Activated CD8-positive, alpha-beta memory T cell treated with anti-CD3 and anti-CD28 coated beads for 4 hours (primary cell): ENCODE measurements around the gene DUS2.
"Not testable (repeated sequence)": the region's sequence is repeated elsewhere in the genome, so short reads cannot be mapped to it uniquely, and the experiment has no call there.

Source experiments
- DNase-seq, 2 donors: peaks; one replicate each; pipeline ENCODE4 v3.0.0-alpha.2; 2020; ENCODE audit warnings: low read depth in 2 of 2

The DUS2 gene

DNA sequence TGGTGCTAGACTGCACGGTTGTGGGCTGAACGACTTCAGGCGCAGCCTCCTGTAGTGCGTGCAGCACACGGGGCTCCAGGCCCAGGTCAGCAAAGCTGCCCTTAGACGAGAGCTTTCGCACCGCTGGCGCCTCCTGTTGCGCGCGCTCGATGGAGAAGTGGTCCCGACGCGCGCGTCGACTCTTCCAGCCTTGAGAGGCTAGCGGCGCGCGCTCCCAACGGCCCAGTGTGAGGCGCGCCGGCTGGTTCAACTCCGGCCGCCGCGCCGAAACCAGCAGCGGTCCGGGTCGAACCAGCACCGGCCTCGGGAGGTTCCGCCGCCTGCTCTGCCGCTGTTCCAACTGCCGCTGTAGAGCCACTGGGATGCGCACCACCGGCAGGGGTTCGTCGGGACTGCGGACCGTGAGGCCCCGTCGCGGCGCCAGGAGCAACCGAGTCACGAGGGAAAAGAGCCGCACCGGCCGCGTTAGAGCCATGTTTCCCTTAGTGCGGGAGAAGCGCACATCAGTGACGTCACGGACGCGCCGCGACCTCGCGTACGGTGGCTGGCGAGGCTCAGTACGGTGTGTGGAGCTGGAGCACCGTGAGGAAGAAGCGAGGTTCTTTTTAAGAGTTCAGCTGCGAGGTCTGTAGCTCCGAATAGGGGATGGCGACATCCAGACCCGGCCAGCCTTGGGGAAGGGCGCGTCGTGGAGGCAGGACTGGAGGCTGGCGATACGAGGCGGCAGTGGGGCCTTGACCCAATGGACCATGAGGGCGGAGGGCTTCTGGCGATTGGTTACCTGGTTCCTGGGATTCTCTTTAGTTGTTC is at the start of gene DUS2, which contains the start of gene DDX28:
Gene DUS2 (plus strand): TSS at position 557 of the 810 bp plus-strand sequence. CDS start 14,740 bp downstream, outside the sequence.
Gene DDX28 (minus strand): TSS at position 505 of the 810 bp plus-strand sequence. CDS start 30 bp downstream, at position 475.
- peak; percentile 85 to 92 for DNase-seq

DNA sequence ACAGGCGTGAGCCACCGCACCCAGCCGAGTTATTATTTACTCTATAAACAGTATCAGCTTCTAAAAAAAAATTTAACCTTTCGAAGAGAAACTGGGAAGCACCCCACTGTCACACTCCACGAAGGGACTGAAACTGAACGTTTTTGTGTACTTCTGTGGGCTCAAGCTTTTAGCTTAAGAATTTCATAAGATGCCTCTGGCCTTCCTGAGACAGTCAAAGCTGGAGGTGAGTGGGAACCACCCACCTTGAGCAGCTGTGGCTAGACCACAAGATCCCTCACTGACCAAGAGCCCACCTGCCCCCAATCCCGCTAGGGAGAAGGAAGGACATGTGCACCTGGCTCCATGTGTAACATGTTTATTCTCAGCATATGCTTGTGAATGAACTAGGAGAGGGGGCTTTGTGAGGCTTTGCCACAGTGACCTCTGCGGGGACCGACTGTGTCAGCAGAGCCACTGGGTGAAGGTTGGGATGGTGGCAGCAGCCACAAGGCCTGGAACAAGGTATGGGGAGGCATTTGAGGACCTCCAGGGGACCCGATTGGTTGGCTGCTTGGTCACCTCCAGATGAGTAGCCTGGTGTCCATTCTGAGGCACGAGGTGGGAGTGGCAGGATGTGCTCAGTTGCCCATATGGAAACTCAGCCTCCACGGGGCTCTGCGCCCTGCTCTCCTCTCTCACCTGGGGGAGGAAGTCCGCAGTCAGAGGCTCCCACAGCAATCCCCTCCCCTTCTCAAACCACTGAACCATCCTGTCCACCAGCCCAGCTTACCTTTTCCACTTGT is 47.6 kb upstream of the DUS2 start:
- no peak for DNase-seq

DNA sequence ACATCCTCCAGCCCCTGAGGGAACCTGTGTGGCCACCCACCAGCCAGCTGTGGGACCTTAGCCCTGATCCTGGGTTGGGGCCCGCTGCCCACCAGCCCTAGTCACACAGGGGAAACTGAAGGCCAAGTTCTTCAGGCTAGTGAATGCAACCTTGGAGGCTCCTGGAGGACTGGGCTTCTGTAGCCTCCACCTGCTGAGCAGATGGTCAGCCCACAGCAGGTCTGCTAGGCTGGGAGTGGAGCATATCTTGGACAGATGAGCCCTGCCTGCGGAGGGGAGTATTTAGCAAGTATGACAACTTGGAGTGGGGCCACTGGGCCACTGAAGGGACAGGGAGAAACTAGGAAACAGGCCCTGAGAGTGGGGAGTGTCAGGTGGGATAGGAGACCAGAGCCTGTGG is 46.9 kb upstream of the DUS2 start:
- DNase-seq, result no peak

DNA sequence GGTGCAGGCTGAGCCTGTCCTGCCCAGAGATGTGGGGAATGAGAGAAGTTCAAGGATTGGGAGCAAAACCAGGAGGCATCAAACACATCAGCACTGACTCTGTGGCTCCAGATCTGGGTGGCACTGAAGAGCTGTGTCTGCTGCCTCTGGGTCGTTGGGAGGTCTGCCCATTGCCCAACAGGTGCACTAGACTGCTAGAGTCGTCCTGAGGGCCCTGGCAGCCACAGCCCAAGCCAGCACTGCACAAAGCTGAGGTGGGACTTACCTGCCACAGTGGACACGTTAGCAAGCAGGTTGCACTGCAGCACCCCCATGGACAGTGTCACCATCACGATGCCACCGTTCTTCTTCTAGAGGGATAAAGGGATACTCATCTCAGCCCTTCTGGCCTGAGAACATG is 46.1 kb upstream of the DUS2 start:
- DNase-seq, result no peak

DNA sequence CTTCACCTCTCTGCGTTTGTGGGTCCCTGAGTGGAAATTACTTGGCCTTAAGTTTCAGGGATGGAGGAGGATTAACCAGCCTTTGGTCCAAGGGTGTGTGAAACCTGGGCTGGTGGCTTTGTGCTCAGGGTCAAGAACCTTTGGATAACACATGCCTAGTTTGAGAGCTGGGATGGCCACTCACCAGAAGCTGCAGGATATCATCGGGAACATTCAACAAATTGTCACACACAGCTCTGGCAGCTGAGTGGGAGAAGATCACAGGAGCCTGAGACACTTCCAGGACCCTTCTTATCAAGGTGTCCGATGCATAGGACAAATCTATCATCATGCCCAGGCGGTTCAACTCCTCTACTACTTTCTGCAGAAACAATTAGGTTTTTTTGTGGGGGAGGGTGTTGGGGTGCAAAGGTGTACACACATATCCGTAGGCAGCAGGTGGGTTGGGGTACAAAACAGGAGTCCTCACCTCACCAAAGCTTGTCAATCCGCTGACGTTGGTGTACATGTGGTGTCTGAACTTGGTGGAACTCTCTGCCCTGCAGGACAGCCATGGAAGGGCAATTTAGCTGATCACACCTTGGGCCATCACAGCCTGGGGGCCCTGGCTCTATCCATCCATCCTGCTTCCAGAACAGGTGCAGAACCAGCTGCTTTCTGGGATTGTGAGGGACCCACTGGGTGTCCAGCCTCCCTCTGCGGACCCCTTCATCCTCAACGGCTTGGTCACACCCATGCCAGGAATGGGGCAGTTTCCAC is 45.4 kb upstream of the DUS2 start:
- no peak for DNase-seq

DNA sequence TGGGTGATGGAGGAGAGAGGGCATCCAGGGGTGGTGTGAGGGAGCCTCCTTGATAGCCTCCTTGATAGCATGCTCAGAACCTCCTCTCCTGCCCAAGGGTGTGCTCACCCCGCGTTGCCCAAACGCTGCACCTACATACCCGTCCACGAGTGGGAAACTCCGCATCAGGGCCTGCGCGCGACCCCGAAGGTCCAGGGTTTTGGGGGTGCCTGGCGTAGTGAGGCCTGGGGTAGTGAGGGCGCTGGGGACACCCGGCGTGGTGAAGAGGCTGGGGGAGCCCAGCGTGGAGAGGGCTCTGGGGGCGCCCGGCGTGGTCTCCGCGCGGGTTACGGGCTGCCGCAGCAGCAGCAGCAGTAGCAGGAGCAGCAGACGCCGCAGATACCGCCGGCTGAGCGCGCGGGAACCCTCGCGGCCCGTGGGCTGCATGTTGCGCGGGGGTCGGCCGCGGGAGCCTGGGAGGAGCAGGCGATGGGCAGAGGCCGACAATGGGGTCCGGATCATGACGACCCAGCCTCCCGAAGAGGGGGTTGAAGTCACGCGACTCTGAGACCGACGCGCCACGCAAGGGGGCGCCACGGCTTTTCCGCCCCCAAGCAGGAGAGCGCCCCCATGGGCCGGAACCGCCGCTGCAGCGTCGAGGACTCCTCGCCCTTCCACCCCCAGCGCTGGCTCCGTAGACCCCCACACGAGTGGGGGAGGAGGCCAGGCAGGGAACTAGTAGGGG is 43.0 kb upstream of the DUS2 start, which contains the start of gene DPEP3:
Gene DPEP3 (minus strand): TSS at position 545 of the 724 bp plus-strand sequence. CDS start 119 bp downstream, at position 426.
- DNase-seq, result no peak

DNA sequence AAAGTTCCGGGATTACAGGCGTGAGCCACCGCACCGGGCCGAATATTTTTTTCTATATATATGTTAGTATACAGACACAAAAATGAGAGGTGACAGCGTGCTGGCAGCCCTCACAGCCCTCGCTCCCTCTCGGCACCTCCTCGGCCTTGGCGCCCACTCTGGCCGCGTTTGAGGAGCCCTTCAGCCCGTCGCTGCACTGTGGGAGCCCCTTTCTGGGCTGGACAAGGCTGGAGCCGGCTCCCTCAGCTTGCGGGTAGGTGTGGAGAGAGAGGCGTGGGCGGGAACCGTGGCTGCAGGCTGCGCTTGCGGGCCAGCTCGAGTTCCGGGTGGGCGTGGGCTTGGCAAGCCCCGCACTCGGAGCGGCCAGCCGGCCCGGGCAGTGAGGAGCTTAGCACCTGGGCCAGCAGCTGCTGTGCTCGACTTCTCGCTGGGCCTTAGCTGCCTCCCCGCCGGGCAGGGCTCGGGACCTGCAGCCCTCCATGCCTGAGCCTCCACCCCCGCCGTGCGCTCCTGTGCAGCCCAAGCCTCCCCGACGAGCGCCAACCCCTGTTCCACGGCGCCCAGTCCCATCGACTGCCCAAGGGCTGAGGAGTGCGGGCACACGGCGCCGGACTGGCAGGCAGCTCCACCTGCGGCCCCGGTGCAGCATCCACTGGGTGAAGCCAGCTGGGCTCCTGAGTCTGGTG is 40.9 kb upstream of the DUS2 start:
- DNase-seq, result no peak

DNA sequence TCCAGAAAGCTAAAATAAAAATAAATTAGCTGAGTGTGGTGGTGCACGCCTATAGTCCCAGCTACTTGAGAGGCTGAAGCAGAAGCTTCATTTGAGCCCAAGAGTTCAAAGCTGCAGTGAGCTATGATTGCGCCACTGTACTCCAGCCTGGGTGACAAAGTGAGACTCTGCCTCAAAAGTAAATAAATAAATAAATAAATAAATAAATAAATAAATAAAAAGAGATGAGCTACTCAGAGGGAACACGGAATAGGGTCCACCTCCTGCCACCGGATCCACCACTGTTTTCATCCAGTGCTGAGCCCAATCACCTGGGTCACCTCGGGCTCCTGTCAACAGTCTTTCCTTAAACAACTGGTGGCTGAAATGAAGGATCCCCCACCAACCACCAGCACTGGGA is 36.1 kb upstream of the DUS2 start:
- DNase-seq, result no peak

DNA sequence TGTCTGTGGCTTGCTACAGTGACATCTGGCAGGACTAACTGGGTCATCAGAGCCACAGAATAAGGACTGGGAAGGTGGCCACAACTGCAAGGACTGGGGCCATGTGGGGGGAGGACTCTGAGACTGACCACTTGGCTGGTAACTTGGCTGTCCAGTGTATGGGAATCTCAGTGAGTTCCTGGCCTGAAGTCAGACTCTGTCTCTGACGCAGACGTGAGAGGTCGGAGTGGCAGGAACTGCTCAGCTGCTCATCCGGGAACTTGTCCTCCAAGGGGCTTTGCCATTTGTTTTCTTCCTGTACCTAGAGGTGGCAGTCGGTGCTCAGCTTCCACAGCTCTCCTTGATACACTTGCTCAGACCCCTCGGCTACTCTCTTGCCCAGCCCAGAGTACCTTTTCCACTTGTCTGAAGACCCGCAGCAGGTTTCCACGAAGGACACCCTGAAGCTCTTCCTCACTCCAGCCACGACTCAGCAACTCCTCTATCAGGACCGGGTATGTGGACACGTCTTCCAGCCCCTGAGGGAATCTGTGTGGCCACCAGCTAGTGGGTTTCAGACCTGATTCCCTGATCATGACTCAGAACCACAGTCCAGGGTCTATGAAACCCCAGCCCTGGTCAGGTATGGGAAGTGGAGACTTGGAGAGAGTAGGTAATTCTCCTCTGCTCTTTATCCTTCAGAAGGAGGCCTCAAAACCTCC is 35.5 kb upstream of the DUS2 start:
- DNase-seq, result no peak

DNA sequence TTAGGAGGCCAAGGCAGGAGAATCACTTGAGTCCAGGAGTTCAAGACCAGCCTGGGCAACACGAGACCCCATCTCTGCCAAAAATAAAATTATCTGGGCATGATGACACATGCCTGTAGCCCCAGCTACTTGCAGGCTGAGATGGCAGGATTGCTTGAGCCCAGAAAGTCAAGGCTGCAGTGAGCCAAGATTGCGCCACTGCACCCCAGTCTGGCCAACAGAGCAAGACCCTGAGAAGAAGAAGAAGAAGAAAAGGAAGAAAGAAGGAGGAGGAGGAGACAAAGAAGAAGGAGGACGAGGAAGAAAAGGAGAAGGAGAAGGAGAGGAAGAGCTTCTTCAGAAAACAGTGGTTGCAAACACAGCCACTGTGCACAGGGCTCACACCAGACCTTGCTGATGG is 34.4 kb upstream of the DUS2 start:
- no peak for DNase-seq

DNA sequence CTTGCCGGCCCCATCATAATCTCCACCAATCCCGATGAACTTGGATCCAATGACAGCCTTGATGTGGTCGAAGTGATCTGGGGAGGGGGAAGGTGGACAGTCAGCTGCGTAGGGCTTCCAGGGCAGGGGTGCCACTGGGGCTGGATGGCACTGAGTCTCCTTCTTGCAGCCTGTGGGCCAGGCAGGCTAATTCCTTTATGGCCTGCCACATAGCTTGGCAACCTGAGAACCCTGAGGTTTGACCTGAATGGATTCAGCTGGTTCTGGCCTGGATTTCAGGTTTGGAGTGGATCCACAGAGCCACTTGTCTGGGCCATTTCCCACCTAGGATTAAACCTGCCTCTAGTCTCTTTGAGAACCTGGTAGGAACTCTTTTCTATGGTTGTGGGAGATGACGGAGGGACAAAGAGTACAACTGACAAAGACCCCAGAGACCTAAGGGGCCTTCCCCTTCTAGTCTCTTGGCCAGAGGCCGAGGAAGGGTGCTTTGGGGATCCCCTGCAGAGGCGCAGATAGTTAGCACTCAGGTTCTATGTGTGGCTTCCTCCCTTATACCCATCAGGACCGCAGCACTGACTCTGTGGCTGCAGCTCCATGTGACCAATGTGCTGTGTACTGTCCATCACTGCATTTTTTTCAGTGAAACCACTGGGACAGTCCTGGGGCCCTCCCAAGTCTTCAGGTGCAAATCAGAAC is 33.6 kb upstream of the DUS2 start:
- DNase-seq, result no peak

DNA sequence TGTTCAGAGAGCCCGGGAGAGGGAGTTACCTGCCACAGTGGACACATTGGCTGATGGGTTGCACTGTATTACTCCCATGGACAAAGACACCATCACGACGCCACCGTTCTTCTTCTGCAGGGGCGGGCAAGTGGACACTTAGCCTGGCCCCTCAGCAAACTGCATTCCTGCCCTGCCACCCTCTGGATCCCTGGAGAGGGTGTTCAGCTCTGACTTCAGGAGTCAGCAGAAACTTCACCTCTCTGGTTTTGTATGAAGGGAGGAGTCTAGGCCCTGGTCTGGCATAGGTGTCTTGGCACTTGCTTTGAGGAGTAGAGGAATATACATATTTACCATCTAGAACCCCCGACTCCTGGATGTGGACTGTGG is 33.1 kb upstream of the DUS2 start:
- no peak for DNase-seq

DNA sequence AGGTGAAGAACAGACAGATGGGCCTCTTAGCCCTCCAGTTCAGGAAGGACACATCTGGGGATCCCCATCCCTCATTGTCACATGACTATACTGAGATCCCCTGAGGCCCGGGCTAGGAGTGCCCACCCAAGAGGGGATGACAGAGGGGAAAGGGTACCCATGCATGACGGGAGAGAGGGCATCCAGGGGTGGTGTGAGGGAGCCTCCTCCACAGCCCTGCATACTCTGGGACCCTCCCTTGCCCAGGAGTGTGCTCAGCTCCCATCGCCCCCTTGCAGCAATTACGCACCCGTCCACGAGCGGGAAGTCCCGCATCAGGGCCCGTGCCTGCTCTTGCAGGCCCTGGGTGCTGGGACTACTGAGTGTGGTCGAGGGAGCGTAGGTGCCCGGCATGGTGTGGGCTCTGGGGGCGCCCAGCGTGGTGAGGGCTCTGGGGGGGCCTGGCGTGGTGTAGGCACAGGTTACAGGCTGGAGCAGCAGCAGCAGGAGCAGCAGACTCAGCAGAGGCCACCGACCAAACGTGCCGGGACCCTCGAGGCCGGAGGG is 30.4 kb upstream of the DUS2 start:
- DNase-seq, result no peak

DNA sequence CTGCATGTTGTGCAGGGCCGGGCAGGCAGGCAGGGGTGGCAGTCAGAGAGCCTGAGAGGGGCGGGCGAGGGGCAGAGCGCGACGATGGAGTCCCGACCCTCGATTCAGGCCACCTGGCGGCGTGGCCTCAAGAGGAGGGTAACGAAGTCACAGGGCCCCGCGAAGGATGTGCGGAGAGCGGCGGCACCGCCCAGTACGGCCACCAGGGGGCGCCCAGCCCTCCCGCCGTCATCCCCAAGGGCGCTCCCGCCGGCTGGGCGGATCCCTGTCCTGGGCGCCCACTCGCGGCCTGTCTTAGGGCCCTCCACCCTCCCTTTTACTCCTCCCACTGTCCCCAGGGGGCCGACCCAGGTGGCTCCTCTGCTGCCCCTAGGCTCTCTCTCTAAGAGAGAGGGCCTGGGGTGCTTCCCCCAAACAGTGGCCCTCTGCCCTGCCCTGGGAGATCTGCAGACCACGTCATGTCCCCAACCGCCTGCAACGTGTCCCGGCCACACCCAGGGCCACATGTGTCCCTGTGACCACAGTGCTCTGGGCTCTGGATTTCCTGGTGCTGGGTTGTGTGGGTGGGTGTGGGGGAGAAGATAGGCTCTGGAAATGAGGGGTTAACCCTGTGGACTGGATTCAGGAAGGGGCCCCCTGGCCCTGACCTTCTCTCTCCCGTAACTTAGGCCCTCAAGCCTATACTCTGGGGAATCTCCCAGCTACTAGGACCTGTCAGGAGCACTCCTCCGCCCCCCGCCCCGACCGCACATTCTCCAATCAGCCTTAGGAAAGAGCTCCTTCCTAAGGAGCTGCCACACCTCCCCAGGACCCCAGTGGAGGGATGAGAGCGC is 29.7 kb upstream of the DUS2 start:
- DNase-seq, result peak; percentile 54 to 56

DNA sequence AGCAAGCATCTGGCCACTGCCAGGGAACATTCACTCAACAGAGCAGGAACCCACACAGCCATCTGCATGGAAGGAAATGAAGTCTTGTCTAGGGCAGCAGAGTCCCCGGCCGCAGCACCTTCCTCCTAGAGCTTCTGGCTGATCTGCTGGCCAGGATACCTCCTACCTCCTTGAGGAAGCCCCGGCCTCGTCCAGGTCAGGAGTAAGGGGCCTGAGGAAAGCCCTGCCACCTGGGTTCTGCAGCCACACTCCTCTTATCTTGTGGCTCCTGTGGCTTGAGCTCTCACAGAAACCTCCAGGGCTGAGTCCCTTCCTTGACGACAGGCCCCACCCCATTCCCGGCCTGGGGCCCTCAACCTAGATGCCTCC is 29.1 kb upstream of the DUS2 start:
- not testable (repeated sequence) for DNase-seq

DNA sequence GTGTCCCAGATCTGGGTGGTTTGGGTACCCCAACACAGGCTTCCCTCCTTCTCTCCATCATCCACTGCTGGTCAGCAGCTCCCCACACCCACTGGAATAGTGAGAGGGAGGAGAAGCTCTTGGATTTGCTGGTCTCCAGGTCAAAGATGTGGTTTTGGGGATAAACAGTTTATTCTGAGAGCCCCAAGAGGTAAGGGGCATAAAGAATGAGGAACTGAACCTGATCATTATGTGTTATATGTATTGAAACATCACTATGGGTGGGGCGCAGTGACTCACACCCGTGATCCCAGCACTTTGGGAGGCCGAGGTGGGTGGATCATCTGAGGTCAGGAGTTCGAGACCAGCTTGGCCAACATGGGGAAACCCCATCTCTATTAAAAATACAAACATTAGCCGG is 27.7 kb upstream of the DUS2 start:
- DNase-seq, result no peak

DNA sequence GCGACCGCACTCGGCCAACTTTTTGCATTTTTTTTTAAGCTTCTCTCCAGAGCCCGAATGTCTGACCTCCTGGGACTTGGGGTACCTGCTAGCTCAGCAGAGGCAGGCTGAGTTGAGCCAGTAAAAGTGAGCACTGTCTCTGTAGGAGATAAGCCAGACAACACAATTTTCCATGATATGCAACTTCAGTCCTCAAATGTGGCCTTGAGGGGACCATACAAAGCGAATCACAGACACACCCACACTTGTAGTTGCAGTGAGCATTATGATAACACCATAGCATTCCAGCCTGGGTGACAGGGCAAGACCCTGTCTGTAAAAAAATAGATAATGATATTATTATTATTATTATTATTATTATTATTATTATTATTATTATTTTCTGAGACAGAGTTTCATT is 26.4 kb upstream of the DUS2 start:
- DNase-seq, result no peak

DNA sequence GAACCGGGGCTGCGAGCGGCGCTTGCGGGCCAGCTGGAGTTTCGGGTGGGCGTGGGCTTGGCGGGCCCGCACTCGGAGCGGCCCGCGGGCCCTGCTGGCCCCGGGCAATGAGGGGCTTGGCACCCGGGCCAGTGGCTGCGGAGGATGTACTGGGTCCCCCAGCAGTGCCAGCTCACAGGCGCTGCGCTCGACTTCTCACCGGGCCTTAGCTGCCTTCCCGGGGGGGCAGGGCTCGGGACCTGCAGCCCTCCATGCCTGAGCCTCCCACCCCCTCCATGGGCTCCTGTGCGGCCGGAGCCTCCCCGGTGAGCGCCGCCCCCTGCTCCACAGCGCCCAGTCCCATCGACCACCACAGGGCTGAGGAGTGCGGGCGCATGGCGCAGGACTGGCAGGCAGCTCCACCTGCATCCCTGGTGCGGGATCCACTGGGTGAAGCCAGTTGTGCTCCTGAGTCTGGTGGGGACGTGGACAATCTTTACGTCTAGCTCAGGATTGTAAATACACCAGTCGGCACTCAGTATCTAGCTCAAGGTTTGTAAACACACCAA is 24.8 kb upstream of the DUS2 start:
- not testable (repeated sequence) for DNase-seq
